Suprapubic skin (tissue), 4 donors: ENCODE data around the gene RASSF10. TPM values are rescaled to one million over a fixed set of nuclear protein-coding genes. Genes with fewer than 3 reads are reported as not detected.
"Not testable (repeated sequence)": the region's sequence is repeated elsewhere in the genome, so short reads cannot be mapped to it uniquely, and the experiment has no call there.

Experiments used
- DNase-seq, 2 donors: peaks; one replicate each; pipeline ENCODE4 v3.0.0-alpha.2; 2019; ENCODE audit warnings: low spot score in 2 of 2
- H3K27ac ChIP-seq: fragments of 200-600 bp; sonication (generic); one replicate; pipeline ENCODE4 v1.5.1; 2019
- H3K27me3 ChIP-seq: fragments of 200-600 bp; sonication (generic); one replicate; pipeline ENCODE4 v1.5.1; 2019
- H3K36me3 ChIP-seq: fragments of 200-600 bp; sonication (generic); one replicate; pipeline ENCODE4 v1.5.1; 2019
- H3K4me1 ChIP-seq: fragments of 200-600 bp; sonication (generic); one replicate; pipeline ENCODE4 v1.5.1; 2019
- H3K4me3 ChIP-seq: fragments of 200-600 bp; sonication (generic); one replicate; pipeline ENCODE4 v1.5.1; 2019; ENCODE audit warnings: mild to moderate bottlenecking
- H3K9me3 ChIP-seq: fragments of 200-600 bp; sonication (generic); one replicate; pipeline ENCODE4 v1.5.1; 2019
- CTCF ChIP-seq, 2 donors: fragments of 200-600 bp in 1 of 2; fragments of 450-650 bp in 1 of 2; sonication (generic) in 1 of 2; IDR thresholded peaks; one replicate each; pipeline ENCODE4 v1.5.1; 2016 to 2019; ENCODE audit warnings: antibody characterized with exemption in 2 of 2, mild to moderate bottlenecking in 1 of 2, moderate library complexity in 1 of 2
- EP300 ChIP-seq: sonication (generic); formaldehyde crosslinking; IDR thresholded peaks from one replicate; pipeline ENCODE4 v1.6.1; 2017; ENCODE audit warnings: antibody characterized with exemption
- POLR2A ChIP-seq, 2 donors: fragments of 450-650 bp; IDR thresholded peaks; one replicate each; pipeline ENCODE4 v1.6.1; 2017; ENCODE audit warnings: antibody characterized with exemption in 2 of 2, mild to moderate bottlenecking in 2 of 2, moderate library complexity in 2 of 2
- POLR2AphosphoS5 ChIP-seq, 3 donors: sonication (generic); formaldehyde crosslinking; IDR thresholded peaks; one replicate each; pipeline ENCODE4 v1.6.1; 2017; ENCODE audit warnings: antibody characterized with exemption in 3 of 3
- WGBS: methylation state at CpG from one replicate; pipeline ENCODE4 v1.1.5; 2018; 5-methylcytosine and 5-hydroxymethylcytosine counted together
- total RNA-seq, 4 donors: library from RNA; depleted of rRNA; stranded (reverse); fragments of >200 nt; gene quantifications; one replicate each; pipeline ENCODE4 v1.1.0, GENCODE V29; 2016

Gene RASSF10
- total RNA-seq, 4 donors from 2014 or later = 7.1 to 22.0 (median 8.4) TPM

- no peak for DNase-seq
- WGBS = 75% methylated on average over 7 of the region's 7 CpGs
These were observed 29.2 kb downstream of the RASSF10 start for GRCh38 chr11:13038366-13038765.

GRCh38 chr11:13039126-13039525 is 30.0 kb downstream of the RASSF10 start:
- TF ChIP-seq POLR2AphosphoS5 (IDR thresholded peaks at IDR 0.05) (no peak), CTCF (IDR thresholded peaks at IDR 0.05) (no peak), POLR2A (IDR thresholded peaks at IDR 0.05) (no peak), EP300 (no peak)
- WGBS = 88% methylated on average over 5 of the region's 5 CpGs
- no peaks in the 10 kb centered on the region for H3K4me1 ChIP-seq

More at GRCh38 chr11:13038366-13038765, 29.2 kb downstream of the RASSF10 start:
- H3K36me3 ChIP-seq = no peaks in the 10 kb centered on the region
- no peak for TF ChIP-seq POLR2AphosphoS5 (IDR thresholded peaks at IDR 0.05)
- H3K9me3 ChIP-seq = no peaks in the 10 kb centered on the region
- H3K27ac ChIP-seq = no peak overlapping the region
- H3K4me3 ChIP-seq = no peak overlapping the region
- no peaks in the 10 kb centered on the region for H3K27me3 ChIP-seq
- H3K4me1 ChIP-seq = no peaks in the 10 kb centered on the region

GRCh38 chr11:13040969-13041561 is 31.9 kb downstream of the RASSF10 start:
- no peak overlapping the region for H3K27ac ChIP-seq
- WGBS = 31% methylated on average over 4 of the region's 4 CpGs
- no peaks in the 10 kb centered on the region for H3K27me3 ChIP-seq
- no peak for TF ChIP-seq POLR2AphosphoS5 (IDR thresholded peaks at IDR 0.05)
- no peak for TF ChIP-seq EP300
- TF ChIP-seq CTCF (IDR thresholded peaks at IDR 0.05) = no peak
- TF ChIP-seq POLR2A (IDR thresholded peaks at IDR 0.05) = no peak
- H3K9me3 ChIP-seq = no peaks in the 10 kb centered on the region
- no peaks in the 10 kb centered on the region for H3K36me3 ChIP-seq
- no peak for DNase-seq
- H3K4me1 ChIP-seq = no peaks in the 10 kb centered on the region
- H3K4me3 ChIP-seq = no peak overlapping the region

More at GRCh38 chr11:13039126-13039525, 30.0 kb downstream of the RASSF10 start:
- Histone ChIP-seq H3K36me3 (no peaks in the 10 kb centered on the region), H3K4me3 (no peak overlapping the region), H3K9me3 (no peaks in the 10 kb centered on the region), H3K27me3 (no peaks in the 10 kb centered on the region), H3K27ac (no peak overlapping the region)
- DNase-seq = no peak

DNA sequence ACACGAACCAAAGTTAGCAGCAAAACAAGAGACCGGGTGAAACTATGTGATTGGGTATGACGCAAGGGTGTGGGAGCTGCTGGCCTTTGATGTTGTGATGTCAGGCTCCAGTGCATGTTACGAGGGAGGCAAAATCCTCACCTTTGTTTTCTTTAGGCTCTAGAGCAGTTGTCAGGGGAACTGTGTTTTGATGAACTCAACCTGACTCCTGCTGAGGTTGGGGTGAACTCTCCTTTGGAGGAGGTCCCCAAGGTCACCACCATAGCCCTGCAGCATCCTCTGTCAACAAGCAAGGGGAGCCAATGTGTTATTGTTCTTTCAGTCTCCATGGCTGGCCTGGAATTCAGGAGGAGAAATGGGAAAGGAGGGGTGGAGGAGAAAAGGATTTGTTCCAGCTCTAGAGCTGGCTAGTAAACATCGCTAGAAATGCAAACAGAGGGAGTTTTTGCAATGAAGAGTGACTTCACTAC is 33.8 kb downstream of the RASSF10 start:
- H3K27ac ChIP-seq = no peak overlapping the region
- DNase-seq = no peak
- no peaks in the 10 kb centered on the region for H3K27me3 ChIP-seq
- no peak for TF ChIP-seq EP300
- TF ChIP-seq CTCF (IDR thresholded peaks at IDR 0.05) = no peak
- TF ChIP-seq POLR2AphosphoS5 (IDR thresholded peaks at IDR 0.05) = no peak
- no peak for TF ChIP-seq POLR2A (IDR thresholded peaks at IDR 0.05)
- no peaks in the 10 kb centered on the region for H3K36me3 ChIP-seq
- no peak overlapping the region for H3K4me3 ChIP-seq
- H3K4me1 ChIP-seq = no peaks in the 10 kb centered on the region
- no peaks in the 10 kb centered on the region for H3K9me3 ChIP-seq
- WGBS = 70% methylated on average over 5 of the region's 5 CpGs

DNA sequence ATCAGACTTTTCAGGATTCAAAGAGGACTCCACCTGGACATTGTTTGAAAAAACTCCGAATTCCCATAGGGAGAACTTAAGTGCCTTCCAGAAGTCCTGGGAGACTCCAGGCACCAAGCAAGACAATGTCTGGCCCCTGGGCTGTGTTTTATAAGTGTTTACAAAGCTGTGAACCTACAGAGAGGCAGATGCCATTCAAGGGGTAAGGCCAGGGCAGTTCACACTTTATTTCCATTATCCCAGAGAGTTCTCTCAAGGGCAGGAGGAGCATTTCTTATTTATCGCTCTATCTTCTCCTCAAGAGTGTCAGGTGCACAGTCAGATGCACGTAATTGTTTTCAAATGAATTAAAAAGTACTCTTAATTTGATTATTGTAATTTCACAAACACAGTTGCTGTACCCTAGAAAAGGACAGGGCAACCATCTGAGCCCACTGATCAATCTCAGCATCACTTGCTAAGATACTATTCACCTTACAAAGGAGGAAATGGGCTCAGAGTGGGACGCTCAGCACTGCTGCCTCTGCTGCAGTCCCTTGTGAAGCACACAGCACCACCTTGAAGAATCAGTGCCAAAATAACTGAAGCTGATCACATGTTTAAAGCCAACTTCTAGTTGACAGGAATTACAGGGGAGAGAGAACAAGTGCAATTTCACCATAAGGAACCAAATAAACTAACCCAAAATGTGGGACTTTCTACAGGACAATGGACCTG is 35.0 kb downstream of the RASSF10 start:
- Histone ChIP-seq H3K4me3 (no peak overlapping the region), H3K9me3 (no peaks in the 10 kb centered on the region), H3K4me1 (no peaks in the 10 kb centered on the region), H3K27me3 (no peaks in the 10 kb centered on the region), H3K27ac (no peak overlapping the region), H3K36me3 (no peaks in the 10 kb centered on the region)
- WGBS = 85% methylated on average over 4 of the region's 4 CpGs
- no peak for DNase-seq
- no peak for TF ChIP-seq EP300
- no peak for TF ChIP-seq POLR2AphosphoS5 (IDR thresholded peaks at IDR 0.05)
- TF ChIP-seq CTCF (IDR thresholded peaks at IDR 0.05) = no peak
- no peak for TF ChIP-seq POLR2A (IDR thresholded peaks at IDR 0.05)

DNA sequence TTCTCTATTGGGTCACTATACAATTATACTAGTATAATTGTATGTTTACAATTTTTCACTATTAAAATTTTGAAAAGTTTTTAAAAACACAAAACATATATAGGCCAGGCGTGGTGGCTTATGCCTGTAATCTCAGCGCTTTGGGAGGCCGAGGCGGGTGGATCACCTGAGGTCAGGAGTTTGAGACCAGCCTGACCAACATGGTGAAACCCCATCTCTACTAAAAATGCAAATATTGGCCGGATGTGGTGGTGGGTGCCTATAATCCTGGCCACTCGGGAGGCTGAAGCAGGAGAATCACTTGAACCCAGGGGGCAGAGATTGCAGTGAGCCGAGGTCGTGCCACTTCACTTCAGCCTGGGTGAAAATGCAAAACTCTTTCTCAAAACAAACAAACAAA is 36.0 kb downstream of the RASSF10 start:
- H3K36me3 ChIP-seq = not testable (repeated sequence)

More for the DNA sequence above, 36.0 kb downstream of the RASSF10 start:
- H3K9me3 ChIP-seq, H3K27me3 ChIP-seq, DNase-seq, H3K27ac ChIP-seq, H3K4me3 ChIP-seq, H3K4me1 ChIP-seq: not testable (repeated sequence)
- 88% methylated on average over 8 of the region's 8 CpGs for WGBS
